GM12801 (cell line): ENCODE data around the gene HUS1B.

Experiments used
- TF ChIP-seq, protein P1 (sequence below): IDR thresholded peaks from one replicate; pipeline ENCODE4 v1.5.1; 2011; ENCODE audit warnings: control low read depth; ENCODE audit not compliant: insufficient read length; ENCODE audit errors: extremely low read depth

The HUS1B gene

DNA sequence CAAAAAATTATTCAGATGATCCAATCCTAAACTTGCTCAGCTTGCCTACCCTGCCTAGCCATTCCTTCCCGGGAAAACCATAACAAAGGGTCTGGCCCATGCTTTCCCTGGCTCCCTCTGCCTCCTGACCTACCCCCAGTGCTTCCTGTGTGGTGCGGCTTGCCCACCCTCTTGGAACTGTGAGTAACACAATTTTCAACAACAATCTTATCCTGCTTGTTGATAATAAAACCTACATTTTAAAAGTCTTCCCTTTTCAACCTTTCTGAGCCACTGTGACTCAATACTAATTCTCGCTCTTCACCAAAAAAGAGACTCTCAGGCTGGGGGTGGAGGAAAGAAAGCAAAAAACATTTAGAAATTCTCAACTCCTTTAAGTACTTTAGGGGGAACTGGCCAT, 18.1 kb upstream of the HUS1B start:
- TF ChIP-seq, protein P1, sequence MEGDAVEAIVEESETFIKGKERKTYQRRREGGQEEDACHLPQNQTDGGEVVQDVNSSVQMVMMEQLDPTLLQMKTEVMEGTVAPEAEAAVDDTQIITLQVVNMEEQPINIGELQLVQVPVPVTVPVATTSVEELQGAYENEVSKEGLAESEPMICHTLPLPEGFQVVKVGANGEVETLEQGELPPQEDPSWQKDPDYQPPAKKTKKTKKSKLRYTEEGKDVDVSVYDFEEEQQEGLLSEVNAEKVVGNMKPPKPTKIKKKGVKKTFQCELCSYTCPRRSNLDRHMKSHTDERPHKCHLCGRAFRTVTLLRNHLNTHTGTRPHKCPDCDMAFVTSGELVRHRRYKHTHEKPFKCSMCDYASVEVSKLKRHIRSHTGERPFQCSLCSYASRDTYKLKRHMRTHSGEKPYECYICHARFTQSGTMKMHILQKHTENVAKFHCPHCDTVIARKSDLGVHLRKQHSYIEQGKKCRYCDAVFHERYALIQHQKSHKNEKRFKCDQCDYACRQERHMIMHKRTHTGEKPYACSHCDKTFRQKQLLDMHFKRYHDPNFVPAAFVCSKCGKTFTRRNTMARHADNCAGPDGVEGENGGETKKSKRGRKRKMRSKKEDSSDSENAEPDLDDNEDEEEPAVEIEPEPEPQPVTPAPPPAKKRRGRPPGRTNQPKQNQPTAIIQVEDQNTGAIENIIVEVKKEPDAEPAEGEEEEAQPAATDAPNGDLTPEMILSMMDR: no peak

DNA sequence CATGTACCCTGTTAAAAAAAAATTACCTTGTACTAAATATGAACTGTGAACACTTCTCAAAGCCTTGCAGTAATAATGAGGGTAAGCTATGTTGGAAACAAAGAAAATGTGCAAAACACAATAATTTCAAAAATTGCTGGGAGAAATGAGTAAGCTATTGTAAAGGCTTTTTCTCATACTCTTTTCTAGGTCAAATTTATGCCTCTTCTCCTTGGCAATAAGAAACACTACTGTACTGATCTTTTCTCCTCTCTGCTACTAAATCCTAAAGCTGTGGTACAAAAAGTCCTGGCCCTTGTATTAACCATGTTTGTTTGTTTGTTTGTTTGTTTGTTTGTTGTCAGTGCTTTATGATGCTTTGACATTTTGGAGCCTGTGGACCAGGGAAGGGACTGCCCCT, 17.5 kb upstream of the HUS1B start:
- TF ChIP-seq, protein P1: no peak

DNA sequence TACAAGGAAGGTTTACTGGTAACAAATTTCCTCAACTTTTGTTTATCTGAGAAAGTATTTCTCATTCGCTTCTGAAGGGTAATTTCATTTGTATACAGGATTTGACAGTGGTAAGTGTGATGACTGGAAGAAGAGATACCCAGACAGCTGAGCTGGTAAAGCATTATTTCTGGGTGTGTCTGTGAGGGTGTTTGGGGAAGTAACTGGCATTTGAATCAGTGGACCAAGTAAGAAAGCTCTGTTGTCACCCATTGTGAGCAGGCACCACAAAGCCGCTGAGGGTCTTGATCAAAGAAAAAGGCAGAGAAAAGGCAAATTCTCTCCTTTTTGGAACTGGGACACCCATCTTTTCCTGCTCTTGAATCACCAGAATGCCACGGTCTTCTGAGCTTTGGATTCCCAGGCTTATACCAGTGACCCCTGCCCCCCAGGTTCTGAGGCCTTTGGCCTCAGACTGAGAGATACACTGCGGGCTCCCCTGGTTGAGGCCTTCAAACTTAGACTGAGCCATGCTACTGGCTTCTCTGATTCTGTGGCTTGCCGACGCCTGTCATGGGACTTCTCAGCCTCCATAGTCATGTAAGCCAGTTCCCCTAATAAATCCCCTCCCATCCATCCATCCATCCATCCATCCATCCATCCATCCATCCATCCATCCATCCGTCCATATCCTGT, 10.5 kb upstream of the HUS1B start:
- TF ChIP-seq, protein P1: no peak

DNA sequence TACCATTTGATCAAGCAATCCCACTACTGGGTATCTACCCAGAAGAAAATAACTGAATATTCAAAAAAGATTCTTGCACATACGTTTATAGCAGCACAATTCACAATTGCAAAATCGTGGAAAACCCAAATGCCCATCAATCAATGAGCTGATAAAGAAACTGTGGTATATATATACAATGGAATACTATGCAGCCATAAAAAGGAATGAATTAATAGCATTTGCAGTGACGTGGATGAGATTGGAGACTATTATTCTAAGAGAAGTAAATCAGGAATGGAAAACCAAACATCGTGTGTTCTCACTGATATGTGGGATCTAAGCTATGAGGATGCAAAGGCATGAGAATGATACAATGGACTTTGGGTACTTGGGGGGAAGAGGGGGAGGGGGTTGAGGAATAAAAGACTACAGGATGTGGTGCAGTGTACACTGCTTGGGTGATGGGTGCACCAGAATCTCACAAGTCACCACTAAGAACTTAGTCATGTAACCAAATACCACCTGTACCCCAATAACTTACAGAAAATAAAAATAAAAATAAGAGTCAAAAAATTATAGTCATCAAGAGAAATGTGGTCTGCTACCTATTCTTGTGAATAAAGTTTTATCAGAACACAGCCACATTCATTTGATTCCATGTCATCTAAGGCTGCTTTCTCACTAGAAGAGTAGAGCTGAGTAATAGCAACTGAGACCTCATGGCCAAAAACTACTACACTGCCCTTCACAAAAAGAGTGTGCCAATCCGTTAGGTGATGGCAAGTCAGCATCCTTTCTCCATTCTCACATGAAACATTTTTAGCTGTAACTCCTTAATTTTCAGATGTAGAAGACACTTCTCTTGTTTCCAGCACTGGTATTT, 8.7 kb upstream of the HUS1B start:
- TF ChIP-seq, protein P1: no peak

DNA sequence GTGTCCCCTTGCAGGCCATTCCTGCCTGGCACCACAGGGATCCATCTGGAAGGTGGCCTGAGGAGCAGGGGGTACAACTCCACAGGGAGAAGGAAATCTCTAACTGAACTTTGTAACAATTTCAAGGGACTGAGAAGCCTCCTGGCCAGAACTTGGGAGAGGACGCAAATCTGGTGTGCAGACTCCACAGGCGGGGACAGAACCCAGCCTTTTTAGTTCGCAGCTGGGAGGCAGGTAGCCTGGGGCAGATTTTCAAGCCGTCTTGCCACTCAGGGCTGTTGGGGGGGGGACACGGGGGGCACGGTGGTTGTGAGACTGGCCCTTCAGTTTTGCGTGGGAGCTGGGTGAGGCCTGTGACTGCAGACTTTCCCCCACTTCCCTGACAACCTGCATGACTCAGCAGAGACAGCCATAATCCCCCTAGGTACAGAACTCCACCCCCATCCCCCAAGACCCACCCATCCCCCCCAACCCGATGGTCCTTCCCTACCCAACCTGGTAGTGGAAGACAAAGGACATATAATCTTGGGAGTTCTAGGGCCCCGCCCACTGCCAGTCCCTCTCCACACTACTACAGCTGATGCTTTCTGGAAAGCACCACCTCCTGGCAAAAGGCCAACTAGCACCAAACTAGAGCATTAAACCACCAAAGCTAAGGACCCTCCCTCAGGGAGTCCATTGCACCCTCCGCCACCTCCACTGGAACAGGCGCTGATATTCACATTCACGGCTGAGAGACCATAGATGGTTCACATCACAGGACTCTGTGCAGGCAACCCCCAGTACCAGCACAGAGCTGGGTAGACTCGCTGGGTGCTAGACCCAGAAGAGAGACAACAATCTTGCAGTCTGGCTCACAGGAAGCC, 3.0 kb upstream of the HUS1B start:
- TF ChIP-seq, protein P1: no peak

DNA sequence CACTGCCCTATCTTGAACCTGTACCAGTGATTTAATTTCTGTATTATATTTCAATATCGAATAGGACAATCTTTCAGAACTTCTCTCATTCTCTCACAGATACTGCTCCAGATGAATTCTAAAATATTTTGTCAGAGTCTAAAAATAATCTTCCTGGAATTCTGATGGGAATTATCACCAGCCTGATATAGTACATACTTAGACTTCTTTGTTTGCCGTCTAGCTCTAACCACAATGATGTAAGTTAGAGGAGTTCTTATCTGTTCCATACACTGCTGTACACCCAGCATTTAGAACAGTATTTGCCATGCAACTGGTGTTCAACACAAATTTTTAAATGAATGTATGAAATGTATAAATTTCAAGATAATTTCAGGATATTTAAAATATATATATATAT, 1.3 kb upstream of the HUS1B start:
- TF ChIP-seq, protein P1: no peak

DNA sequence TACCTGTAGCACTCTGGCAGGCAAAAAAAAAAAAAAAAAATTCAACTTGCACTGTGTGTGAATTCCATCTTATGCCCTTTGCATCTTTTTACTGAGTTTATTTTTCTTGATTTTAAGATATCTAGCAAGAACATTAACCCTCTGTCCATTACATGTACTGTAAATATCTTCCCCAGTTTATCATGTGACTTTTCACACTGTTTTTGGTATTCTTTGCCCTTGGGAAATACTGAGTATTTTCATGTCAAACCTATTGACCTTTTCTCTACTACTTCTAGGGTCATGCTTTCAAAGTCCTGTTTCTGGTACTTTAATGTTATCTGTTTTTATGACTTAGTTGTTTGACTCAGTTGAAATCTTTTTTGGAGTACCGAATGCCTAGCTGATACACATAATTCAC, 843 bp upstream of the HUS1B start:
- TF ChIP-seq, protein P1: no peak
